ENCODE measurements around the gene ATMIN. TPM values are rescaled to one million over a fixed set of nuclear protein-coding genes. Genes with fewer than 3 reads are reported as not detected.

Gene ATMIN
- total RNA-seq, 1 donor from 2014 or later = 47.0 TPM

- Mint-ChIP-seq H3K36me3 (peaks cover 16% of the 10 kb centered on the region), H3K4me1 (ENCODE audit: unreplicated experiment) (peaks cover 12% of the 10 kb centered on the region), H3K4me3 (no peak overlapping the region), H3K27me3 (no peaks in the 10 kb centered on the region), H3K27ac (no peak overlapping the region), H3K9me3 (no peaks in the 10 kb centered on the region)
- TF ChIP-seq, protein P1, sequence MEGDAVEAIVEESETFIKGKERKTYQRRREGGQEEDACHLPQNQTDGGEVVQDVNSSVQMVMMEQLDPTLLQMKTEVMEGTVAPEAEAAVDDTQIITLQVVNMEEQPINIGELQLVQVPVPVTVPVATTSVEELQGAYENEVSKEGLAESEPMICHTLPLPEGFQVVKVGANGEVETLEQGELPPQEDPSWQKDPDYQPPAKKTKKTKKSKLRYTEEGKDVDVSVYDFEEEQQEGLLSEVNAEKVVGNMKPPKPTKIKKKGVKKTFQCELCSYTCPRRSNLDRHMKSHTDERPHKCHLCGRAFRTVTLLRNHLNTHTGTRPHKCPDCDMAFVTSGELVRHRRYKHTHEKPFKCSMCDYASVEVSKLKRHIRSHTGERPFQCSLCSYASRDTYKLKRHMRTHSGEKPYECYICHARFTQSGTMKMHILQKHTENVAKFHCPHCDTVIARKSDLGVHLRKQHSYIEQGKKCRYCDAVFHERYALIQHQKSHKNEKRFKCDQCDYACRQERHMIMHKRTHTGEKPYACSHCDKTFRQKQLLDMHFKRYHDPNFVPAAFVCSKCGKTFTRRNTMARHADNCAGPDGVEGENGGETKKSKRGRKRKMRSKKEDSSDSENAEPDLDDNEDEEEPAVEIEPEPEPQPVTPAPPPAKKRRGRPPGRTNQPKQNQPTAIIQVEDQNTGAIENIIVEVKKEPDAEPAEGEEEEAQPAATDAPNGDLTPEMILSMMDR (conservative IDR thresholded peaks at IDR 0.05) = no peak
- DNase-seq (ENCODE audit: extremely low spot score, unreplicated experiment) = no peak
Measured at GRCh38 chr16:80994451-80994850, 41.2 kb upstream of the ATMIN start.

GRCh38 chr16:80996688-80997138, 38.9 kb upstream of the ATMIN start:
- H3K4me3 Mint-ChIP-seq = peak overlapping the region; percentile 52
- no peak for DNase-seq (ENCODE audit: extremely low spot score, unreplicated experiment)
- no peaks in the 10 kb centered on the region for H3K9me3 Mint-ChIP-seq

GRCh38 chr16:80997139-80997798, 38.4 kb upstream of the ATMIN start:
- Mint-ChIP-seq H3K27ac (peak overlapping the region; percentile 61), H3K9me3 (no peaks in the 10 kb centered on the region), H3K36me3 (peaks cover 11% of the 10 kb centered on the region), H3K27me3 (no peaks in the 10 kb centered on the region), H3K4me3 (peak overlapping the region; percentile 52), H3K4me1 (ENCODE audit: unreplicated experiment) (peaks cover 8% of the 10 kb centered on the region)
- TF ChIP-seq, protein P1 (conservative IDR thresholded peaks at IDR 0.05) = no peak
- DNase-seq (ENCODE audit: extremely low spot score, unreplicated experiment) = no peak

More at GRCh38 chr16:80996688-80997138, 38.9 kb upstream of the ATMIN start:
- TF ChIP-seq, protein P1 (conservative IDR thresholded peaks at IDR 0.05) = no peak
- Mint-ChIP-seq H3K27me3 (no peaks in the 10 kb centered on the region), H3K4me1 (ENCODE audit: unreplicated experiment) (peaks cover 8% of the 10 kb centered on the region), H3K27ac (peak overlapping the region; percentile 61), H3K36me3 (peaks cover 13% of the 10 kb centered on the region)

DNA sequence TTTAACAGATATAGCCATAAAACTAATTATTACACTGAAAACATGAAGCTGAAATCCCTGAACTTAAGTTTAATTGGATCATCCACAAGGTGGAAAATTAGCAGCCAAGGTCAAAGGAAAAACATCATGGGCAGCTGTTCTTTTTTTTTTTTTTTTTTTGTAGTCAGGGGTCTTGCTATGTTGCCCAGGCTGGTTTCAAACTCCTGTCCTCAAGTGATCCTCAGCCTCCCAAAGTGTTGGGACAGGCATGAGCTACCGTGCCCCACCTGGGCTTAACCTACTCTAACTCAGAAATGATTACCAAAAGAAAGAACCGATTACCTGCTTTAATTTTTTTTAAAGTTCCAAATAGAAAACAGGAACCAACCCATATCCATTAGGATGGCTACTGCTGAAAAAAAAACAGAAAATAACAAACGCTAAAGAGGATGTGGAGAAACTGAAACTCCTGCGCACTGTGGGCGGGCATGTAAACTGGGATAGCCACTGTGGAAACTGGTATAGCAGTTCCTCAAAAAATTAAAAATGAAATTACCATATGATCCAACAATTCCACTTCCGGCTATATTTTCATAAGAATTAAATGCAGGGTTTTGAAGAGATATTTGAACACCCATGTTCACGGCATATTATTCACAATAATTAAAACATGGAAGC, 37.5 kb upstream of the ATMIN start:
- no peak for DNase-seq (ENCODE audit: extremely low spot score, unreplicated experiment)
- Mint-ChIP-seq H3K36me3 (peaks cover 11% of the 10 kb centered on the region), H3K4me3 (no peak overlapping the region), H3K27ac (no peak overlapping the region), H3K27me3 (no peaks in the 10 kb centered on the region), H3K9me3 (no peaks in the 10 kb centered on the region), H3K4me1 (ENCODE audit: unreplicated experiment) (peaks cover 12% of the 10 kb centered on the region)
- TF ChIP-seq, protein P1 (conservative IDR thresholded peaks at IDR 0.05) = no peak

DNA sequence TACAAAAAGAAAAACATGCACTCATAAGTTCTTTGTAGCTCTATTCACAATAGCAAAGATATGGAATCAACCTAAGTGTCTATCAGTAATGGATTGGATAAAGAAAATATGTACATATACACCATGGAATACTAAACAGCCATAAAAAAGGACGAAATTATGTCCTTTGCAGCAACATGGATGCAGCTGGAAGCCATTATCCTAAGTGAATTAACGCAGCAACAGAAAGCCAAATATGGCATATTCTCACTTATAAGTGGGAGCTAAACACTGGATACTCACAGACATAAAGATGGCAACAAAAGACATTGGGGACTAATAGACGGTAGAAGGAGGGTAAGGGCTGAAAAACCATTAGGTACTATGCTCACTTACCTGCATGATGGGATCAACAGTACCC, 34.8 kb upstream of the ATMIN start:
- H3K4me3 Mint-ChIP-seq = no peak overlapping the region
- peaks cover 31% of the 10 kb centered on the region for H3K4me1 Mint-ChIP-seq (ENCODE audit: unreplicated experiment)
- TF ChIP-seq, protein P1 (conservative IDR thresholded peaks at IDR 0.05) = no peak
- no peaks in the 10 kb centered on the region for H3K27me3 Mint-ChIP-seq
- no peak for DNase-seq (ENCODE audit: extremely low spot score, unreplicated experiment)
- H3K27ac Mint-ChIP-seq = no peak overlapping the region
- peaks cover 11% of the 10 kb centered on the region for H3K36me3 Mint-ChIP-seq
- no peaks in the 10 kb centered on the region for H3K9me3 Mint-ChIP-seq
